IMR-90 (cell line): Measurements from ENCODE around the gene CACNA2D4. TPM values are rescaled to one million over a fixed set of nuclear protein-coding genes. Genes with fewer than 3 reads are reported as not detected.

Experiments used
- ATAC-seq: fragments of 200-7000 bp; cut with Tn5 transposase; 2 replicates; pipeline ENCODE4 v1.9.1; 2020; ENCODE audit warnings: low read depth, mild to moderate bottlenecking, moderate library complexity
- BruUV-seq: library from RNA; stranded (reverse); fragments of 400-500 nt; replicated peaks from 2 replicates; lab custom pipeline; 2021; lab: Mats Ljungman, UMichigan
- CTCF ChIA-PET: fragments of 300-600 bp; formaldehyde crosslinking; extraction: SDS; loops from one replicate; lab custom pipeline; 2021; ENCODE audit warnings: antibody characterized with exemption; lab: Yijun Ruan, JAX
- POLR2A ChIA-PET: fragments of 300-600 bp; sonication (Branson Sonifier 250); formaldehyde crosslinking; loops from one replicate; lab custom pipeline; 2022; ENCODE audit warnings: antibody characterized with exemption; ENCODE audit not compliant: unreplicated experiment; lab: Charles Lee
- DNase-seq: peaks from one replicate; pipeline ENCODE4 v3.0.0; 2013
- H2AFZ ChIP-seq: replicated peaks from 2 replicates; pipeline ENCODE3; 2013; ENCODE audit warnings: low read length, mild to moderate bottlenecking; ENCODE audit not compliant: poor library complexity
- H2AK5ac ChIP-seq: 2 replicates; pipeline ENCODE4 v1.6.1; 2013; ENCODE audit warnings: low read depth, low read length, inconsistent platforms
- H2AK9ac ChIP-seq: replicated peaks from 2 replicates; pipeline ENCODE3; 2013; ENCODE audit warnings: mild to moderate bottlenecking, low read depth, low read length, moderate library complexity; ENCODE audit not compliant: poor library complexity
- H2BK120ac ChIP-seq: 2 replicates; pipeline ENCODE4 v1.6.1; 2013; ENCODE audit warnings: low read depth, low read length, inconsistent platforms
- H2BK15ac ChIP-seq: 3 replicates; pipeline ENCODE4 v1.6.1; 2013; ENCODE audit warnings: low read depth, low read length, inconsistent platforms
- H2BK20ac ChIP-seq: 2 replicates; pipeline ENCODE4 v1.6.1; 2013; ENCODE audit warnings: low read depth, mild to moderate bottlenecking, inconsistent platforms, low read length, moderate library complexity
- H2BK5ac ChIP-seq: 2 replicates; pipeline ENCODE4 v1.6.1; 2013; ENCODE audit warnings: mild to moderate bottlenecking, low read depth, low read length, inconsistent platforms; ENCODE audit not compliant: poor library complexity, severe bottlenecking
- H3K14ac ChIP-seq: replicated peaks from 2 replicates; pipeline ENCODE4 v1.6.1; 2013; ENCODE audit warnings: low read depth, low read length, inconsistent platforms
- H3K18ac ChIP-seq: 2 replicates; pipeline ENCODE4 v1.6.1; 2013; ENCODE audit warnings: low read depth, low read length, control low read depth
- H3K23ac ChIP-seq: 2 replicates; pipeline ENCODE4 v1.6.1; 2013; ENCODE audit warnings: low read depth, low read length, inconsistent platforms
- H3K27ac ChIP-seq: 2 replicates; pipeline ENCODE4 v1.5.1; 2013; ENCODE audit warnings: mild to moderate bottlenecking, control low read depth, low read length; ENCODE audit not compliant: insufficient read depth
- H3K27me3 ChIP-seq: 2 replicates; pipeline ENCODE4 v1.6.1; 2013; ENCODE audit warnings: low read length; ENCODE audit not compliant: control insufficient read depth, insufficient read depth
- H3K36me3 ChIP-seq: 2 replicates; pipeline ENCODE4 v1.6.1; 2013; ENCODE audit warnings: low read length, mixed read lengths; ENCODE audit not compliant: control insufficient read depth, insufficient read depth
- H3K4ac ChIP-seq: 2 replicates; pipeline ENCODE4 v1.6.1; 2013; ENCODE audit warnings: low read depth, low read length, inconsistent platforms
- H3K4me1 ChIP-seq: 2 replicates; pipeline ENCODE4 v1.6.1; 2013; ENCODE audit warnings: low read length, mixed read lengths; ENCODE audit not compliant: control insufficient read depth, insufficient read depth
- H3K4me2 ChIP-seq: 2 replicates; pipeline ENCODE4 v1.6.1; 2013; ENCODE audit warnings: low read depth, mild to moderate bottlenecking, control low read depth, low read length, moderate library complexity
- H3K4me3 ChIP-seq: 2 replicates; pipeline ENCODE4 v1.5.1; 2013; ENCODE audit warnings: low read depth, mild to moderate bottlenecking, control low read depth, low read length, moderate library complexity; ENCODE audit not compliant: insufficient read depth
- H3K56ac ChIP-seq: 2 replicates; pipeline ENCODE4 v1.6.1; 2013; ENCODE audit warnings: low read length, inconsistent platforms; ENCODE audit not compliant: insufficient read depth; ENCODE audit errors: extremely low read depth
- H3K79me1 ChIP-seq, 2 experiments: 2 replicates each; pipeline ENCODE4 v1.6.1; 2013; ENCODE audit warnings: low read length in 2 of 2, inconsistent platforms in 1 of 2, low read depth in 1 of 2
- H3K9ac ChIP-seq: 2 replicates; pipeline ENCODE4 v1.6.1; 2013; ENCODE audit warnings: low read depth, low read length, control low read depth
- H3K9me1 ChIP-seq: 2 replicates; pipeline ENCODE4 v1.6.1; 2013; ENCODE audit warnings: low read length, inconsistent platforms; ENCODE audit not compliant: insufficient read depth
- H3K9me3 ChIP-seq: 2 replicates; pipeline ENCODE4 v1.6.1; 2013; ENCODE audit warnings: low read length; ENCODE audit not compliant: control insufficient read depth, insufficient read depth
- H4K20me1 ChIP-seq: 2 replicates; pipeline ENCODE4 v1.6.1; 2013; ENCODE audit warnings: low read length, inconsistent platforms; ENCODE audit not compliant: insufficient read depth
- H4K5ac ChIP-seq: 2 replicates; pipeline ENCODE4 v1.6.1; 2013; ENCODE audit warnings: mild to moderate bottlenecking, low read depth, low read length, control low read depth
- H4K8ac ChIP-seq, 2 experiments: 2 replicates each; pipeline ENCODE4 v1.6.1; 2013; ENCODE audit warnings: low read depth in 2 of 2, low read length in 2 of 2, control low read depth in 1 of 2, inconsistent platforms in 1 of 2
- H4K91ac ChIP-seq: 2 replicates; pipeline ENCODE4 v1.6.1; 2013; ENCODE audit warnings: low read depth, low read length, inconsistent platforms; ENCODE audit not compliant: insufficient read depth
- BHLHE40 ChIP-seq: fragments of 150-350 bp; IDR thresholded peaks from 2 replicates; pipeline ENCODE4 v1.6.1; 2016; ENCODE audit warnings: mild to moderate bottlenecking, low read depth, low read length
- CEBPB ChIP-seq: IDR thresholded peaks from 2 replicates; pipeline ENCODE4 v1.6.1; 2012; ENCODE audit warnings: low read depth, low read length, improper control_type of control experiment
- CHD1 ChIP-seq: IDR thresholded peaks from 2 replicates; pipeline ENCODE4 v1.6.1; 2012; ENCODE audit warnings: low read depth, low read length, improper control_type of control experiment
- FOS ChIP-seq: fragments of 150-350 bp; IDR thresholded peaks from 2 replicates; pipeline ENCODE4 v1.6.1; 2016; ENCODE audit warnings: low read depth, low read length
- MAFK ChIP-seq: IDR thresholded peaks from 2 replicates; pipeline ENCODE4 v1.6.1; 2012; ENCODE audit warnings: low read depth, low read length, improper control_type of control experiment
- MAZ ChIP-seq: IDR thresholded peaks from 2 replicates; pipeline ENCODE4 v1.6.1; 2012; ENCODE audit warnings: low read depth, mild to moderate bottlenecking, low read length, improper control_type of control experiment, moderate library complexity, borderline replicate concordance
- MXI1 ChIP-seq: IDR thresholded peaks from 2 replicates; pipeline ENCODE4 v1.6.1; 2012; ENCODE audit warnings: low read depth, mild to moderate bottlenecking, low read length, moderate library complexity, borderline replicate concordance
- NFE2L2 ChIP-seq: fragments of 150-350 bp; IDR thresholded peaks from 2 replicates; pipeline ENCODE4 v1.6.1; 2016; ENCODE audit warnings: low read depth, mild to moderate bottlenecking, low read length
- POLR2A ChIP-seq: IDR thresholded peaks from 2 replicates; pipeline ENCODE4 v1.6.1; 2012; ENCODE audit warnings: mild to moderate bottlenecking, low read depth, low read length
- RAD21 ChIP-seq: IDR thresholded peaks from 2 replicates; pipeline ENCODE4 v1.6.1; 2012; ENCODE audit warnings: low read length, improper control_type of control experiment
- RCOR1 ChIP-seq: IDR thresholded peaks from 2 replicates; pipeline ENCODE4 v1.6.1; 2012; ENCODE audit warnings: mild to moderate bottlenecking, low read length, improper control_type of control experiment; ENCODE audit not compliant: insufficient replicate concordance
- RFX5 ChIP-seq: IDR thresholded peaks from 2 replicates; pipeline ENCODE4 v1.8.0; 2012; ENCODE audit warnings: low read depth, mild to moderate bottlenecking, low read length, moderate library complexity
- SMC3 ChIP-seq: fragments of 150-350 bp; IDR thresholded peaks from 2 replicates; pipeline ENCODE4 v1.6.1; 2016; ENCODE audit warnings: low read depth, mild to moderate bottlenecking, antibody characterized with exemption, low read length, moderate library complexity
- WGBS, 2 experiments: methylation state at CpG; one replicate each; pipeline versions ENCODE4 v1.1.5 to v1.1.7; 2013; ENCODE audit warnings: missing lambda C conversion rate in 2 of 2; ENCODE audit not compliant: insufficient read length in 1 of 2; ENCODE audit errors: extremely low coverage in 2 of 2; 5-methylcytosine and 5-hydroxymethylcytosine counted together
- dilution Hi-C: fragments of 300-500 bp; cut with HindIII; formaldehyde crosslinking; loops from one replicate; pipeline ENCODE4 v1.14.3; 2018; ENCODE audit warnings: low sequenced_read_pairs; ENCODE audit not compliant: unreplicated experiment
- in situ Hi-C: fragments of 300-500 bp; cut with MboI; formaldehyde crosslinking; loops from 3 replicates; pipeline ENCODE4 v1.14.3; 2019; ENCODE audit warnings: low sequenced_read_pairs, inconsistent platforms, mixed read lengths
- intact Hi-C: fragments of 100-400 bp; cut with micrococcal nuclease; formaldehyde crosslinking; loops from 2 replicates; pipeline ENCODE4 v1.10.0; 2022
- polyA plus RNA-seq, 3 experiments: library from polyadenylated mRNA; depleted of rRNA; stranded (reverse); fragments of >200 nt; gene quantifications; 2 replicates each; pipeline ENCODE4 v1.2.3, GENCODE V29; 2012; ENCODE audit warnings: low replicate concordance in 1 of 3
- total RNA-seq: library from RNA; depleted of rRNA; stranded (reverse); fragments of >200 nt; gene quantifications from 2 replicates; pipeline ENCODE4 v1.2.3, GENCODE V29; 2012
- TF ChIP-seq, protein P1 (sequence below): conservative IDR thresholded peaks from 2 replicates; pipeline ENCODE4 v1.5.1; 2012; ENCODE audit warnings: mild to moderate bottlenecking, low read depth, low read length, improper control_type of control experiment
- TF ChIP-seq, protein P2 (sequence below): fragments of 150-350 bp; IDR thresholded peaks from 2 replicates; pipeline ENCODE4 v1.6.1; 2016; ENCODE audit warnings: low read depth, mild to moderate bottlenecking, low read length, moderate library complexity, borderline replicate concordance
- TF ChIP-seq, protein P3 (sequence below): fragments of 150-350 bp; IDR thresholded peaks from 2 replicates; pipeline ENCODE4 v1.6.1; 2017; ENCODE audit warnings: mild to moderate bottlenecking, antibody characterized with exemption, low read length, low read depth

CACNA2D4 gene
- total and polyA plus RNA-seq, 2 of the 4 experiments (the other 2 are of a cell fraction), result 0.18 to 0.22 TPM

DNA sequence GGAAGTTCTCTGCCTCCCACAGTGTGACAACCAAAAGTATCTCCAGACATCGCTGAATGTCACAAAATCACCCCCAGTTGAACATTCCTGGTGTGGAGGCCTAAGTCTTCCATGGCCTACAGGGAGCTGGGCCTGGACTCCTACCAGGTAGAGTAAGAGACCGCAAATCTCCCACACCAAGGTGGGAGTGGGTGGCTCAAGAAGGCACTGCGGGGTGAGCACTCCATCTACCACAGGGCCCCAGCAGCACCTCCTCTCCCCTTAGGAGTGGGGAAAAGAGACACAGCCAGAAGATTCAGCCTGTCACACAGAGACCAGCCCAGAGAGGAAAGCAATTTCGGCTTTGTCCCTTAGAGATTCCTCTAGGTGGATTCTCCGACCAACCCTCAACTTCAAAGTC, 72.6 kb downstream of the CACNA2D4 start:
- in situ Hi-C loops, result no loop called here
- TF ChIP-seq NFE2L2 (no peak), MXI1 (no peak), MAZ (no peak), RFX5 (no peak), RAD21 (no peak), FOS (no peak), RCOR1 (no peak), CHD1 (no peak), BHLHE40 (no peak), CEBPB (no peak), SMC3 (no peak), POLR2A (no peak), MAFK (no peak)
- TF ChIP-seq, protein P1, sequence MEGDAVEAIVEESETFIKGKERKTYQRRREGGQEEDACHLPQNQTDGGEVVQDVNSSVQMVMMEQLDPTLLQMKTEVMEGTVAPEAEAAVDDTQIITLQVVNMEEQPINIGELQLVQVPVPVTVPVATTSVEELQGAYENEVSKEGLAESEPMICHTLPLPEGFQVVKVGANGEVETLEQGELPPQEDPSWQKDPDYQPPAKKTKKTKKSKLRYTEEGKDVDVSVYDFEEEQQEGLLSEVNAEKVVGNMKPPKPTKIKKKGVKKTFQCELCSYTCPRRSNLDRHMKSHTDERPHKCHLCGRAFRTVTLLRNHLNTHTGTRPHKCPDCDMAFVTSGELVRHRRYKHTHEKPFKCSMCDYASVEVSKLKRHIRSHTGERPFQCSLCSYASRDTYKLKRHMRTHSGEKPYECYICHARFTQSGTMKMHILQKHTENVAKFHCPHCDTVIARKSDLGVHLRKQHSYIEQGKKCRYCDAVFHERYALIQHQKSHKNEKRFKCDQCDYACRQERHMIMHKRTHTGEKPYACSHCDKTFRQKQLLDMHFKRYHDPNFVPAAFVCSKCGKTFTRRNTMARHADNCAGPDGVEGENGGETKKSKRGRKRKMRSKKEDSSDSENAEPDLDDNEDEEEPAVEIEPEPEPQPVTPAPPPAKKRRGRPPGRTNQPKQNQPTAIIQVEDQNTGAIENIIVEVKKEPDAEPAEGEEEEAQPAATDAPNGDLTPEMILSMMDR, result no peak
- TF ChIP-seq, protein P2, sequence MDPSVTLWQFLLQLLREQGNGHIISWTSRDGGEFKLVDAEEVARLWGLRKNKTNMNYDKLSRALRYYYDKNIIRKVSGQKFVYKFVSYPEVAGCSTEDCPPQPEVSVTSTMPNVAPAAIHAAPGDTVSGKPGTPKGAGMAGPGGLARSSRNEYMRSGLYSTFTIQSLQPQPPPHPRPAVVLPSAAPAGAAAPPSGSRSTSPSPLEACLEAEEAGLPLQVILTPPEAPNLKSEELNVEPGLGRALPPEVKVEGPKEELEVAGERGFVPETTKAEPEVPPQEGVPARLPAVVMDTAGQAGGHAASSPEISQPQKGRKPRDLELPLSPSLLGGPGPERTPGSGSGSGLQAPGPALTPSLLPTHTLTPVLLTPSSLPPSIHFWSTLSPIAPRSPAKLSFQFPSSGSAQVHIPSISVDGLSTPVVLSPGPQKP, result no peak
- TF ChIP-seq, protein P3, sequence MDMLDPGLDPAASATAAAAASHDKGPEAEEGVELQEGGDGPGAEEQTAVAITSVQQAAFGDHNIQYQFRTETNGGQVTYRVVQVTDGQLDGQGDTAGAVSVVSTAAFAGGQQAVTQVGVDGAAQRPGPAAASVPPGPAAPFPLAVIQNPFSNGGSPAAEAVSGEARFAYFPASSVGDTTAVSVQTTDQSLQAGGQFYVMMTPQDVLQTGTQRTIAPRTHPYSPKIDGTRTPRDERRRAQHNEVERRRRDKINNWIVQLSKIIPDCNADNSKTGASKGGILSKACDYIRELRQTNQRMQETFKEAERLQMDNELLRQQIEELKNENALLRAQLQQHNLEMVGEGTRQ, result no peak
- POLR2A ChIA-PET, result no interaction called here

More for the DNA sequence above, 72.6 kb downstream of the CACNA2D4 start:
- H3K4ac ChIP-seq, result no peak overlapping the region
- H2AK9ac ChIP-seq, result no peak overlapping the region
- no peak overlapping the region for H3K9ac ChIP-seq
- H3K79me1 ChIP-seq, result no peaks in the 10 kb centered on the region
- no peaks in the 10 kb centered on the region for H4K20me1 ChIP-seq
- no peak overlapping the region for H3K4me3 ChIP-seq
- H3K4me1 ChIP-seq, result no peaks in the 10 kb centered on the region
- intact Hi-C loops, result no loop called here
- H3K56ac ChIP-seq, result no peak overlapping the region
- no peak for DNase-seq
- dilution Hi-C loops, result no loop called here
- peaks cover 69% of the 10 kb centered on the region for H3K27me3 ChIP-seq
- no peak overlapping the region for H3K18ac ChIP-seq
- H2AK5ac ChIP-seq, result no peak overlapping the region
- H3K14ac ChIP-seq, result no peak overlapping the region
- no peak overlapping the region for H2BK5ac ChIP-seq
- no peaks in the 10 kb centered on the region for H3K9me1 ChIP-seq
- H2BK120ac ChIP-seq, result no peak overlapping the region
- WGBS, 2 experiments, result 33% methylated on average over 2 of the region's 5 CpGs; no CpG with 5 or more reads in 1 of the 2 experiments
- no peaks in the 10 kb centered on the region for H3K36me3 ChIP-seq
- H2BK15ac ChIP-seq, result no peak overlapping the region
- H2BK20ac ChIP-seq, result no peak overlapping the region
- H3K4me2 ChIP-seq, result no peak overlapping the region
- H2AFZ ChIP-seq, result no peak overlapping the region
- no peak overlapping the region for H4K8ac ChIP-seq
- H3K9me3 ChIP-seq, result no peaks in the 10 kb centered on the region
- H4K91ac ChIP-seq, result no peak overlapping the region
- no TSS peak for BruUV-seq
- H4K5ac ChIP-seq, result no peak overlapping the region
- no peak for ATAC-seq
- H3K23ac ChIP-seq, result no peak overlapping the region
- H3K27ac ChIP-seq, result no peak overlapping the region
- CTCF ChIA-PET, result no interaction called here
